ENCODE measurements around the gene CRYGA.
"Not testable (repeated sequence)": the region's sequence is repeated elsewhere in the genome, so short reads cannot be mapped to it uniquely, and the experiment has no call there.

The CRYGA gene

GRCh38 chr2:208147008-208147407 is 16.4 kb downstream of the CRYGA start:
- no peak for DNase-seq (ENCODE audit: low read depth)
- no peak for TF ChIP-seq CTCF (conservative IDR thresholded peaks at IDR 0.05; ENCODE audit: low read depth, low read length)
- H3K4me3 ChIP-seq (ENCODE audit: low read depth, low read length) = no peak overlapping the region

GRCh38 chr2:208146006-208146405 is 17.4 kb downstream of the CRYGA start, which contains the start of gene CRYGB:
CRYGB (minus strand) TSS chr2:208146158; CDS start chr2:208146120, 38 bp downstream.
- H3K4me3 ChIP-seq (ENCODE audit: low read depth, low read length) = no peak within 1 kb of the TSS
- no peak for TF ChIP-seq CTCF (conservative IDR thresholded peaks at IDR 0.05; ENCODE audit: low read depth, low read length)
- no peak for DNase-seq (ENCODE audit: low read depth)

GRCh38 chr2:208142925-208143799 is 20.2 kb downstream of the CRYGA start:
- no peak for DNase-seq (ENCODE audit: low read depth)
- H3K4me3 ChIP-seq (ENCODE audit: low read depth, low read length) = no peak overlapping the region
- no peak for TF ChIP-seq CTCF (conservative IDR thresholded peaks at IDR 0.05; ENCODE audit: low read depth, low read length)

DNA sequence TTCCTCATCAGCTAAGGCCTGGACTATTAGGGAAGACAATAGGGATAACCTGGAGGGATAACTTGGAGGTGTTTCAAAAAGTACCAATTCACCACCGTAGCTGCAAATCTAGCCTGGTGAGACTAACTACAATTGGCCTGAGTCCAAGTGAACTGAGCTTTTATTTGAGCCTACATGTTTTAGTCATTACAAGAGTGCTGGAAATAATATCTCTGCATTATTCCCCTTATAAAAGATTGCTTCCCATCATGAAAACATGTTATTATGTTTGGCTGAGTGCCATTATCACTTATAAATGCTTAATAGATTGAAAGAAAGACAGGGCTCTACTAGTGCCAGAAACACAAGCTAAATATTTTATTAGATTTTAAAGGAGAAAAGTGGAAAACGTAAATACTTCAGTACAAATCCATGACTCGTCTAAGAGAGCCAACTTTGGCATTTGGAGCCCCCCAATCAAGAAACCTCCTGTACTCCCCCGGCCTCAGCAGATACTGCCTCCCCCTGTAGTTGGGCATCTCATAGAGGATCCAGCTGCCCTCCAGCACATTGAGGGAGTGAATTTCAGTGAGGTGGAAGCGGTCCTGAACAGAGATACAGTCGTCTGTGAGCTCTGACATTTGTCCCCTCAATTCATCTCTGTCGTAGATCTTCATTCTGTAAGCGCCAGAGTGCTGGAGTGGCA is 21.0 kb downstream of the CRYGA start:
- no peak overlapping the region for H3K4me3 ChIP-seq (ENCODE audit: low read depth, low read length)
- DNase-seq (ENCODE audit: low read depth) = peak; percentile 33
- TF ChIP-seq CTCF (conservative IDR thresholded peaks at IDR 0.05; ENCODE audit: low read depth, low read length) = no peak

- no peak for DNase-seq (ENCODE audit: low read depth)
- no peak overlapping the region for H3K4me3 ChIP-seq (ENCODE audit: low read depth, low read length)
- TF ChIP-seq CTCF (conservative IDR thresholded peaks at IDR 0.05; ENCODE audit: low read depth, low read length) = no peak
These were observed 23.9 kb downstream of the CRYGA start for GRCh38 chr2:208139447-208139846.

DNA sequence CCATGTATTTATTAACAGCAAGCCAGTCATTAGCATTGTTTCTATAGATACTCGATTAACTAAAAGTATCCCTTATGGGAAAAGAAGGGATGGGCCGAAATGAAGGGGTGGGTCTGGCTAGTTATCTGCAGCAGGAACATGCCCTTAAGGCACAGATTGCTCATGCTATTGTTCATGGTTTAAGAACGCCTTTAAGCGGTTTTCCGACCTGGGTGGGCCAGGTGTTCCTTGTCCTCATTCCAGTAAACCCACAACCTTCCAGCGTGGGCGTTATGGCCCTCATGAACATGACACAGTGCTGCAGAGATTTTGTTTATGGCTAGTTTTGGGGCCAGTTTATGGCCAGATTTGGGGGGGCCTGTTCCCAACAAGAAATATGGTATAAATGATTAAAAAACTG is 25.1 kb downstream of the CRYGA start:
- DNase-seq (ENCODE audit: low read depth); H3K4me3 ChIP-seq (ENCODE audit: low read depth, low read length): not testable (repeated sequence)

GRCh38 chr2:208136716-208137094 is 26.7 kb downstream of the CRYGA start:
- TF ChIP-seq CTCF (conservative IDR thresholded peaks at IDR 0.05; ENCODE audit: low read depth, low read length) = no peak
- no peak for DNase-seq (ENCODE audit: low read depth)
- no peak overlapping the region for H3K4me3 ChIP-seq (ENCODE audit: low read depth, low read length)
